ENCODE measurements around the gene SLC9A8.

- TF ChIP-seq CTCF (conservative IDR thresholded peaks at IDR 0.05; ENCODE audit: low read length) = no peak
- no peak for TF ChIP-seq EZH2phosphoT487 (IDR thresholded peaks at IDR 0.05; ENCODE audit: borderline replicate concordance, low read depth, low read length)
Measured at GRCh38 chr20:49890471-49891361, 78.1 kb downstream of the SLC9A8 start.

Data from OCI-LY7 (cell line).